ENCODE measurements around the gene ASB16.

DNA sequence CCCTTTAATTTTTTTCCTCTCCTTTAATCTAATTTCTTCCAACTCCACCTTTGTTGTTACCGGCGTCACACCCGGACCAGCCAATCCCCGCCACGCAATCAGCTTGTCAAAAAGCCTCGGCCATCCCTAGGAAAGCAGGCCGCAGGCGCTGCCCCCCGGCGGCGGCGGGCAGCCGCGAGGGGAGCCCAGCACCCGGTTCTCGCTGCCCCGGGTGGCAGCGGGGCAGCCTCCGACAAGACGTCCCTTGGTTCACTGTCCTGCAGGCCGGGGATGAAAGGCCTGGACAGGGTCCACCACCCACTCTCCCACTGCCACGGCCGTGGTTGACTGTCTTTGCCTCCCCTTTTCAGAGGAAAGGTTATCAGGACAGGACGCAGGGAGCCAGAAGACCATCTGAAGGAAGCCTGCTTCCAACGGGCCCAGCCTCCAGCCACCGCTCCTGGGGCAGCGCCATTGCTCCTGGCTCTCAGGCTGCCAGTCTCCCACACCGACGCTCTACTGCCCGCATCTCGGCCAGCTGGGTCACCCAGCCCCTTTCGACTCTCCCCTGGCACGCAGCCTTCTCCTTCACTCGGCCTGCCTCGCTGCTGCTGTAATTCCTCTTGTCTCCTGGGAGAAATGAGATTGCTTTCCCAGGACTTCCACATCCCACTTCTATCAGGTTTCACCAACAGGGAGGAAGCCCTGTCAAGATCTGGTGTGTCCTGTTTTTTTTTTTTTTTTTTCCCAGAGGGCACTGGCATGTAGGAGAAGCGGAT, 51.8 kb downstream of the ASB16 start:
- TF ChIP-seq, protein P1, sequence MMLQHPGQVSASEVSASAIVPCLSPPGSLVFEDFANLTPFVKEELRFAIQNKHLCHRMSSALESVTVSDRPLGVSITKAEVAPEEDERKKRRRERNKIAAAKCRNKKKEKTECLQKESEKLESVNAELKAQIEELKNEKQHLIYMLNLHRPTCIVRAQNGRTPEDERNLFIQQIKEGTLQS (IDR thresholded peaks at IDR 0.05; ENCODE audit: borderline replicate concordance, extremely low read depth, low read depth, low read length), result no peak
- TF ChIP-seq CTCF (IDR thresholded peaks at IDR 0.05 in 2 of 3, conservative IDR thresholded peaks at IDR 0.05 in 1 of 3; ENCODE audit: control insufficient read depth in 2 of 3, extremely low read depth in 1 of 3, insufficient read depth in 1 of 3, low read depth in 3 of 3, low read length in 3 of 3), result peak in 2 of 3 experiments; percentile 13 to 19; a peak in 2 of 6 replicates
- TF ChIP-seq JUNB (IDR thresholded peaks at IDR 0.05), result no peak
- TF ChIP-seq MEF2B (IDR thresholded peaks at IDR 0.05; ENCODE audit: partially characterized antibody, poor library complexity, severe bottlenecking), result no peak
- peak; percentile 50; the same call in 1 of the 2 replicates for TF ChIP-seq POLR2A (IDR thresholded peaks at IDR 0.05; ENCODE audit: low read depth, low read length)
- no peak for TF ChIP-seq HDAC6 (IDR thresholded peaks at IDR 0.05; ENCODE audit: unreplicated experiment)
- no peak for TF ChIP-seq POLR2AphosphoS5 (IDR thresholded peaks at IDR 0.05; ENCODE audit: low read length)
- TF ChIP-seq RAD21 (IDR thresholded peaks at IDR 0.05; ENCODE audit: insufficient read depth, low read depth, low read length), result peak; percentile 16; the same call in 1 of the 2 replicates
- no peak for TF ChIP-seq MXI1 (IDR thresholded peaks at IDR 0.05; ENCODE audit: low read depth, low read length)
- no peak for TF ChIP-seq TCF12 (IDR thresholded peaks at IDR 0.05; ENCODE audit: low read depth, low read length)
- no peak for TF ChIP-seq CBX3 (IDR thresholded peaks at IDR 0.05; ENCODE audit: borderline replicate concordance, low read depth)
- no peak for TF ChIP-seq MTA3 (IDR thresholded peaks at IDR 0.05; ENCODE audit: borderline replicate concordance, low read length)
- no peak; a peak in 1 of 4 replicates for TF ChIP-seq BHLHE40 (IDR thresholded peaks at IDR 0.05; ENCODE audit: borderline replicate concordance in 1 of 2, low read depth in 2 of 2, low read length in 1 of 2)
- TF ChIP-seq NBN (IDR thresholded peaks at IDR 0.05), result no peak
